SK-N-SH (cell line): ENCODE data around the gene WDR45. TPM values are rescaled to one million over a fixed set of nuclear protein-coding genes. Genes with fewer than 3 reads are reported as not detected.

ENCODE experiments used
- CTCF ChIA-PET: fragments of 300-600, 350-600 bp; formaldehyde crosslinking; extraction: SDS; loops from one replicate; lab custom pipeline; 2021; lab: Yijun Ruan, JAX
- POLR2A ChIA-PET: fragments of 350-600 bp; sonication (Branson Sonifier 250); formaldehyde crosslinking; extraction: SDS; loops from one replicate; lab custom pipeline; 2020; ENCODE audit warnings: antibody characterized with exemption, inconsistent platforms; lab: Yijun Ruan, JAX
- DNase-seq: peaks from one replicate; pipeline ENCODE4 v3.0.0; 2012
- H2AFZ ChIP-seq: fragments of 200-600 bp; sonication (generic); 2 replicates; pipeline ENCODE4 v1.8.1; 2016; ENCODE audit warnings: antibody characterized with exemption, mild to moderate bottlenecking, low read depth
- H3F3A ChIP-seq: fragments of 200-600 bp; sonication (generic); replicated peaks from 2 replicates; pipeline ENCODE3; 2016; ENCODE audit warnings: antibody characterized with exemption, mild to moderate bottlenecking; ENCODE audit not compliant: insufficient read depth
- H3K27ac ChIP-seq, 2 experiments: fragments of 200-500 bp in 1 of 2; fragments of 200-600 bp in 1 of 2; sonication (Bioruptor generic) in 1 of 2; sonication (generic), shearing (Covaris generic) in 1 of 2; 2 replicates each; pipeline versions ENCODE4 v1.5.1 to v1.6.1; 2014 to 2016; ENCODE audit warnings: low read depth in 2 of 2, inconsistent platforms in 1 of 2, low read length in 1 of 2, mild to moderate bottlenecking in 1 of 2, mixed read lengths in 1 of 2
- H3K27me3 ChIP-seq: fragments of 200-600 bp; sonication (generic), shearing (Covaris generic); 2 replicates; pipeline ENCODE4 v1.6.1; 2016; ENCODE audit warnings: mixed run types; ENCODE audit not compliant: insufficient read depth
- H3K36me3 ChIP-seq, 2 experiments: fragments of 200-500 bp in 1 of 2; fragments of 200-600 bp in 1 of 2; sonication (Bioruptor generic) in 1 of 2; sonication (generic) in 1 of 2; replicated peaks in 1 of 2; 2 replicates each; pipeline versions ENCODE3 to v1.5.1; 2014 to 2016; ENCODE audit warnings: low read length in 1 of 2, mild to moderate bottlenecking in 1 of 2; ENCODE audit not compliant: insufficient read depth in 2 of 2, control insufficient read depth in 1 of 2
- H3K4me1 ChIP-seq, 2 experiments: fragments of 200-500 bp in 1 of 2; fragments of 200-600 bp in 1 of 2; sonication (Bioruptor generic) in 1 of 2; sonication (generic), shearing (Covaris generic) in 1 of 2; 2 replicates each; pipeline versions ENCODE4 v1.5.1 to v1.6.1; 2014 to 2016; ENCODE audit warnings: low read depth in 1 of 2, low read length in 1 of 2, mixed run types in 1 of 2; ENCODE audit not compliant: insufficient read depth in 2 of 2, control insufficient read depth in 1 of 2
- H3K4me2 ChIP-seq: fragments of 200-600 bp; sonication (generic), shearing (Covaris generic); 2 replicates; pipeline ENCODE4 v1.6.1; 2017; ENCODE audit warnings: mixed run types
- H3K4me3 ChIP-seq, 2 experiments: fragments of 200-500 bp in 1 of 2; fragments of 200-600 bp in 1 of 2; sonication (Bioruptor generic) in 1 of 2; sonication (generic), shearing (Covaris generic) in 1 of 2; 2 replicates each; pipeline versions ENCODE4 v1.5.1 to v1.8.1; 2014 to 2016; ENCODE audit warnings: low read depth in 2 of 2, inconsistent platforms in 1 of 2, low read length in 1 of 2, mild to moderate bottlenecking in 1 of 2, mixed read lengths in 1 of 2, moderate library complexity in 1 of 2
- H3K79me2 ChIP-seq: fragments of 200-600 bp; sonication (generic); 2 replicates; pipeline ENCODE4 v1.8.1; 2017; ENCODE audit warnings: mild to moderate bottlenecking; ENCODE audit not compliant: insufficient read depth
- H3K9ac ChIP-seq: fragments of 200-600 bp; sonication (generic); 2 replicates; pipeline ENCODE4 v1.6.1; 2017; ENCODE audit warnings: mixed run types
- H3K9me2 ChIP-seq: fragments of 200-600 bp; sonication (generic); 2 replicates; pipeline ENCODE4 v1.6.1; 2017; ENCODE audit warnings: mixed run types
- H3K9me3 ChIP-seq: fragments of 200-600 bp; sonication (generic); 2 replicates; pipeline ENCODE4 v1.6.1; 2017; ENCODE audit warnings: mixed run types, mild to moderate bottlenecking, moderate library complexity
- H4K20me1 ChIP-seq: fragments of 200-600 bp; sonication (generic); 2 replicates; pipeline ENCODE4 v1.6.1; 2017; ENCODE audit warnings: mild to moderate bottlenecking, mixed run types; ENCODE audit not compliant: insufficient read depth
- CHD2 ChIP-seq: fragments of 150-350 bp; IDR thresholded peaks from 2 replicates; pipeline ENCODE4 v1.6.1; 2018; ENCODE audit warnings: low read length; ENCODE audit not compliant: partially characterized antibody
- FOSL2 ChIP-seq: IDR thresholded peaks from 2 replicates; pipeline ENCODE4 v1.4.0; 2012; ENCODE audit warnings: low read depth, mild to moderate bottlenecking, moderate library complexity, borderline replicate concordance
- SMC3 ChIP-seq: IDR thresholded peaks from 2 replicates; pipeline ENCODE4 v1.6.1; 2012; ENCODE audit warnings: low read depth, low read length, improper control_type of control experiment
- WGBS: methylation state at CpG from one replicate; pipeline ENCODE4 v1.1.6; 2017; ENCODE audit warnings: low lambda C conversion rate; 5-methylcytosine and 5-hydroxymethylcytosine counted together
- polyA plus RNA-seq, 3 experiments: library from polyadenylated mRNA; depleted of rRNA; stranded (reverse); fragments of >200 nt; gene quantifications; 2 replicates each; pipeline ENCODE4 v1.2.3, GENCODE V29; 2012
- TF ChIP-seq, protein P1 (sequence below): fragments of 200-600 bp; sonication (generic); IDR thresholded peaks from 2 replicates; pipeline ENCODE4 v1.6.1; 2017; ENCODE audit warnings: antibody characterized with exemption, mild to moderate bottlenecking, moderate library complexity
- TF ChIP-seq, protein P2 (sequence below): IDR thresholded peaks from 2 replicates; pipeline ENCODE4; 2012

Gene WDR45
- polyA plus RNA-seq, 1 of the 3 experiments (the other 2 are of a cell fraction), result 108 TPM

GRCh38 chrX:49102190-49102589 lies 22.5 kb upstream of the WDR45 start:
- Histone ChIP-seq H3K9me3 (no peaks in the 10 kb centered on the region), H3K27ac (no peak overlapping the region), H3K36me3 (no peaks in the 10 kb centered on the region), H3K9me2 (no peaks in the 10 kb centered on the region), H4K20me1 (no peaks in the 10 kb centered on the region), H3K79me2 (no peaks in the 10 kb centered on the region), H3K9ac (no peak overlapping the region), H3K4me2 (no peak overlapping the region), H3K4me3 (no peak overlapping the region), H3F3A (peaks cover 7% of the 10 kb centered on the region), H2AFZ (no peak overlapping the region), H3K4me1 (no peaks in the 10 kb centered on the region; a peak in 1 of 4 replicates), H3K27me3 (no peaks in the 10 kb centered on the region)
- ChIA-PET POLR2A (no interaction called here), CTCF (no interaction called here)
- WGBS, result 83% methylated on average over 6 of the region's 9 CpGs
- TF ChIP-seq CHD2, result no peak
- no peak for DNase-seq

- DNase-seq, result no peak
- CTCF ChIA-PET, result no interaction called here
- Histone ChIP-seq H3K27ac (no peak overlapping the region; a peak in 1 of 4 replicates), H3K4me2 (peak overlapping the region; percentile 39; the same call in 1 of the 2 replicates), H3K9me3 (no peaks in the 10 kb centered on the region), H3K79me2 (no peaks in the 10 kb centered on the region), H3K36me3 (no peaks in the 10 kb centered on the region), H3K9me2 (no peaks in the 10 kb centered on the region), H3K27me3 (no peaks in the 10 kb centered on the region), H3K4me1 (no peaks in the 10 kb centered on the region; a peak in 1 of 4 replicates), H4K20me1 (no peaks in the 10 kb centered on the region), H3K9ac (no peak overlapping the region), H3K4me3 (peak overlapping the region; percentile 45 to 64), H3F3A (peaks cover 7% of the 10 kb centered on the region), H2AFZ (no peak overlapping the region)
- POLR2A ChIA-PET, result interaction anchor here (1.0 kb wide), 1 partner anchor 21 kb away, joined by 4 read pairs; the partner anchor contains the start of gene WDR45
- WGBS, result 47% methylated on average over 5 of the region's 9 CpGs
- TF ChIP-seq, protein P1, sequence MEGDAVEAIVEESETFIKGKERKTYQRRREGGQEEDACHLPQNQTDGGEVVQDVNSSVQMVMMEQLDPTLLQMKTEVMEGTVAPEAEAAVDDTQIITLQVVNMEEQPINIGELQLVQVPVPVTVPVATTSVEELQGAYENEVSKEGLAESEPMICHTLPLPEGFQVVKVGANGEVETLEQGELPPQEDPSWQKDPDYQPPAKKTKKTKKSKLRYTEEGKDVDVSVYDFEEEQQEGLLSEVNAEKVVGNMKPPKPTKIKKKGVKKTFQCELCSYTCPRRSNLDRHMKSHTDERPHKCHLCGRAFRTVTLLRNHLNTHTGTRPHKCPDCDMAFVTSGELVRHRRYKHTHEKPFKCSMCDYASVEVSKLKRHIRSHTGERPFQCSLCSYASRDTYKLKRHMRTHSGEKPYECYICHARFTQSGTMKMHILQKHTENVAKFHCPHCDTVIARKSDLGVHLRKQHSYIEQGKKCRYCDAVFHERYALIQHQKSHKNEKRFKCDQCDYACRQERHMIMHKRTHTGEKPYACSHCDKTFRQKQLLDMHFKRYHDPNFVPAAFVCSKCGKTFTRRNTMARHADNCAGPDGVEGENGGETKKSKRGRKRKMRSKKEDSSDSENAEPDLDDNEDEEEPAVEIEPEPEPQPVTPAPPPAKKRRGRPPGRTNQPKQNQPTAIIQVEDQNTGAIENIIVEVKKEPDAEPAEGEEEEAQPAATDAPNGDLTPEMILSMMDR, result peak; percentile 18; the same call in 1 of the 2 replicates
- TF ChIP-seq SMC3, result no peak
- TF ChIP-seq FOSL2, result no peak
- TF ChIP-seq, protein P2, sequence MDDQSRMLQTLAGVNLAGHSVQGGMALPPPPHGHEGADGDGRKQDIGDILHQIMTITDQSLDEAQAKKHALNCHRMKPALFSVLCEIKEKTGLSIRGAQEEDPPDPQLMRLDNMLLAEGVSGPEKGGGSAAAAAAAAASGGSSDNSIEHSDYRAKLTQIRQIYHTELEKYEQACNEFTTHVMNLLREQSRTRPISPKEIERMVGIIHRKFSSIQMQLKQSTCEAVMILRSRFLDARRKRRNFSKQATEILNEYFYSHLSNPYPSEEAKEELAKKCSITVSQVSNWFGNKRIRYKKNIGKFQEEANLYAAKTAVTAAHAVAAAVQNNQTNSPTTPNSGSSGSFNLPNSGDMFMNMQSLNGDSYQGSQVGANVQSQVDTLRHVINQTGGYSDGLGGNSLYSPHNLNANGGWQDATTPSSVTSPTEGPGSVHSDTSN, result no peak
Measured at GRCh38 chrX:49101629-49101984, 21.9 kb upstream of the WDR45 start.
